ENCODE data around the gene EEF1G.
A peak's percentile ranks its signal among the peaks of the same experiment; 100 is the strongest.

GRCh38 chr11:62593434-62594044, 19.8 kb upstream of the EEF1G start:
- TF ChIP-seq POLR2AphosphoS5 (IDR thresholded peaks at IDR 0.05), result no peak
- TF ChIP-seq CTCF (IDR thresholded peaks at IDR 0.05), result peak; percentile 34 to 53 (median 40)
- no peak for TF ChIP-seq EP300 (IDR thresholded peaks at IDR 0.05)

Data from sigmoid colon (tissue), 4 donors.